ENCODE measurements around the gene BRINP1. TPM values are rescaled to one million over a fixed set of nuclear protein-coding genes. Genes with fewer than 3 reads are reported as not detected.

BRINP1 gene
- polyA plus RNA-seq, 3 donors, result not detected

DNA sequence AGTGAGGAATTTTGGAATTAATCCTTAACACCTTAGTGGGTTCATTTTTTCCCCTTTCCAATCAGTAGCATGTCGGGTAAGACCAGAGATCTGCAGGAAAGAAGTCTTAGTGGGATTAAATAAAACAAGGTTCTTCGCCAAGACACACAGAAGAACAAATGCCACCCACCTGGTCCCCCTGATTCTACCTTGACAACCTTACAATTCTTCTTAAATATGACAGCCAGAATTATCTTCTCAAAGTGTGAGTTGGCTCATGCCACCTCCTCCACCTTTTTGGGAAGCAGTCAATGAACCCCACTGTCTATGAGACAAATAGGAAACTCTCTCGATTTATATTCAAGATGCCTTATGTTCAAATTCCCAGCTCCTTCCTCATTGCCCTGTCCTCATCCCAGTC, 105.1 kb downstream of the BRINP1 start:
- H3K27me3 ChIP-seq (ENCODE audit: control insufficient read depth in 2 of 2, insufficient read depth in 2 of 2, low read length in 2 of 2), result no peaks in the 10 kb centered on the region
- H2AFZ ChIP-seq (ENCODE audit: insufficient read depth, low read depth, low read length, poor library complexity, severe bottlenecking), result no peak overlapping the region
- H3K36me3 Mint-ChIP-seq, result no peaks in the 10 kb centered on the region
- no peaks in the 10 kb centered on the region for H3K36me3 ChIP-seq (replicated peaks in 1 of 2; ENCODE audit: control insufficient read depth in 1 of 2, insufficient read depth in 2 of 2, low read length in 2 of 2)
- WGBS (ENCODE audit: insufficient coverage), result 93% methylated on average over 1 of the region's 3 CpGs
- no peak overlapping the region for H3K4me2 ChIP-seq (replicated peaks; ENCODE audit: extremely low read depth, low read length, poor library complexity, severe bottlenecking)
- H3K79me2 ChIP-seq (ENCODE audit: insufficient read depth, low read length), result no peaks in the 10 kb centered on the region
- no peaks in the 10 kb centered on the region for H3K4me1 Mint-ChIP-seq
- H3K27ac ChIP-seq (ENCODE audit: low read depth in 1 of 2, low read length in 2 of 2), result no peak overlapping the region
- no peak for DNase-seq
- no peaks in the 10 kb centered on the region for H3K27me3 Mint-ChIP-seq (ENCODE audit: low read depth in 3 of 3)
- peaks cover 0 to 11% (median 1%) of the 10 kb centered on the region in 7 donors for H3K9me3 Mint-ChIP-seq
- no peak overlapping the region for H3K27ac Mint-ChIP-seq
- no peaks in the 10 kb centered on the region for H4K20me1 ChIP-seq (ENCODE audit: insufficient read depth, low read length)
- no peak overlapping the region for H3K9ac ChIP-seq (ENCODE audit: insufficient read depth, low read length, poor library complexity, severe bottlenecking)
- TF ChIP-seq, protein P1, sequence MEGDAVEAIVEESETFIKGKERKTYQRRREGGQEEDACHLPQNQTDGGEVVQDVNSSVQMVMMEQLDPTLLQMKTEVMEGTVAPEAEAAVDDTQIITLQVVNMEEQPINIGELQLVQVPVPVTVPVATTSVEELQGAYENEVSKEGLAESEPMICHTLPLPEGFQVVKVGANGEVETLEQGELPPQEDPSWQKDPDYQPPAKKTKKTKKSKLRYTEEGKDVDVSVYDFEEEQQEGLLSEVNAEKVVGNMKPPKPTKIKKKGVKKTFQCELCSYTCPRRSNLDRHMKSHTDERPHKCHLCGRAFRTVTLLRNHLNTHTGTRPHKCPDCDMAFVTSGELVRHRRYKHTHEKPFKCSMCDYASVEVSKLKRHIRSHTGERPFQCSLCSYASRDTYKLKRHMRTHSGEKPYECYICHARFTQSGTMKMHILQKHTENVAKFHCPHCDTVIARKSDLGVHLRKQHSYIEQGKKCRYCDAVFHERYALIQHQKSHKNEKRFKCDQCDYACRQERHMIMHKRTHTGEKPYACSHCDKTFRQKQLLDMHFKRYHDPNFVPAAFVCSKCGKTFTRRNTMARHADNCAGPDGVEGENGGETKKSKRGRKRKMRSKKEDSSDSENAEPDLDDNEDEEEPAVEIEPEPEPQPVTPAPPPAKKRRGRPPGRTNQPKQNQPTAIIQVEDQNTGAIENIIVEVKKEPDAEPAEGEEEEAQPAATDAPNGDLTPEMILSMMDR (IDR thresholded peaks at IDR 0.05), result no peak
- H3K4me1 ChIP-seq (ENCODE audit: control insufficient read depth in 1 of 2, insufficient read depth in 2 of 2, low read length in 2 of 2), result no peaks in the 10 kb centered on the region
- no peaks in the 10 kb centered on the region for H3K9me3 ChIP-seq (replicated peaks in 1 of 2; ENCODE audit: control insufficient read depth in 1 of 2, insufficient read depth in 1 of 2, low read length in 2 of 2)
- intact Hi-C loops (cut with micrococcal nuclease), result no loop called here
- H3K4me3 ChIP-seq (replicated peaks in 1 of 3; ENCODE audit: low read depth in 2 of 3, low read length in 3 of 3), result no peak overlapping the region
- no peak overlapping the region for H3K4me3 Mint-ChIP-seq

DNA sequence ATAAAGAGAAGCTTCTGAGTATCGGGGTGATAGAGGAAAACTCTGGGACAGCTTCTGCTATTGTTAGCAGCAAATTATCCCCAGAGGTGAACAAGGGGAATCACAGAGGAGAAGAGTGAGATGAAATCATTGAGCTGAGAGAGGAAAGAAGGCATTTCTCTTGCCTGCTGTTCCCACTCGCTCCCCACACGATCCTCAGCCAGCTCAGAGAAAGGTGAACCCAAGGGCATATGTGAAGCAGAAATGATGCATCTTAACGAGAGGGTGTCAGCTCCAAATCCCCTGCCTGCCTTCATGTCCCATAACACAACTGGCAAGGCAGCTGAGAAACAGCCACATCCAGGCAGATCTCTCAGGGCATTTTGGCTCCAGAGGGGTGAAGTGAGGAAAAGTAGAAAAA, 111.6 kb downstream of the BRINP1 start:
- no peaks in the 10 kb centered on the region for H3K79me2 ChIP-seq (ENCODE audit: insufficient read depth, low read length)
- H3K9me3 ChIP-seq (replicated peaks in 1 of 2; ENCODE audit: control insufficient read depth in 1 of 2, insufficient read depth in 1 of 2, low read length in 2 of 2), result no peaks in the 10 kb centered on the region
- no peak for DNase-seq
- no peak overlapping the region for H3K4me2 ChIP-seq (replicated peaks; ENCODE audit: extremely low read depth, low read length, poor library complexity, severe bottlenecking)
- 90% methylated on average over 2 of the region's 4 CpGs for WGBS (ENCODE audit: insufficient coverage)
- H3K27me3 ChIP-seq (ENCODE audit: control insufficient read depth in 2 of 2, insufficient read depth in 2 of 2, low read length in 2 of 2), result no peaks in the 10 kb centered on the region
- H4K20me1 ChIP-seq (ENCODE audit: insufficient read depth, low read length), result no peaks in the 10 kb centered on the region
- intact Hi-C loops (cut with micrococcal nuclease), result no loop called here
- no peak overlapping the region for H3K4me3 Mint-ChIP-seq
- no peaks in the 10 kb centered on the region for H3K36me3 ChIP-seq (replicated peaks in 1 of 2; ENCODE audit: control insufficient read depth in 1 of 2, insufficient read depth in 2 of 2, low read length in 2 of 2)
- no peak overlapping the region for H3K27ac ChIP-seq (ENCODE audit: low read depth in 1 of 2, low read length in 2 of 2)
- H3K27me3 Mint-ChIP-seq (ENCODE audit: low read depth in 3 of 3), result peaks cover 0 to 4% (median 0%) of the 10 kb centered on the region in 3 donors
- no peak overlapping the region for H3K27ac Mint-ChIP-seq
- H3K4me1 ChIP-seq (ENCODE audit: control insufficient read depth in 1 of 2, insufficient read depth in 2 of 2, low read length in 2 of 2), result no peaks in the 10 kb centered on the region
- no peak overlapping the region for H3K4me3 ChIP-seq (replicated peaks in 1 of 3; ENCODE audit: low read depth in 2 of 3, low read length in 3 of 3)
- no peak overlapping the region for H3K9ac ChIP-seq (ENCODE audit: insufficient read depth, low read length, poor library complexity, severe bottlenecking)
- H3K4me1 Mint-ChIP-seq, result no peaks in the 10 kb centered on the region
- no peaks in the 10 kb centered on the region for H3K36me3 Mint-ChIP-seq
- TF ChIP-seq, protein P1 (IDR thresholded peaks at IDR 0.05), result no peak
- peaks cover 0 to 5% (median 0%) of the 10 kb centered on the region in 7 donors for H3K9me3 Mint-ChIP-seq
- no peak overlapping the region for H2AFZ ChIP-seq (ENCODE audit: insufficient read depth, low read depth, low read length, poor library complexity, severe bottlenecking)

All from CD14-positive monocyte (primary cell).